Lower lobe of right lung (tissue), 2 donors: ENCODE measurements around the gene GPR155. TPM values are rescaled to one million over a fixed set of nuclear protein-coding genes. Genes with fewer than 3 reads are reported as not detected.

Experiments used
- ATAC-seq, 2 donors: fragments of 200-7000 bp; cut with Tn5 transposase; one replicate each; pipeline ENCODE4 v1.9.1; 2020 to 2022; ENCODE audit warnings: mild to moderate bottlenecking in 2 of 2, moderate library complexity in 2 of 2
- DNase-seq: peaks from one replicate; pipeline ENCODE4 v3.0.0-alpha.2; 2020
- H3K27ac ChIP-seq: fragments of 200-600 bp; one replicate; pipeline ENCODE4 v1.8.0; 2022
- H3K27me3 ChIP-seq: fragments of 200-600 bp; one replicate; pipeline ENCODE4 v1.8.0; 2022; ENCODE audit warnings: low read depth
- H3K36me3 ChIP-seq: fragments of 200-600 bp; one replicate; pipeline ENCODE4 v1.8.0; 2022; ENCODE audit warnings: mild to moderate bottlenecking
- H3K4me1 ChIP-seq: fragments of 200-600 bp; one replicate; pipeline ENCODE4 v1.8.0; 2022
- H3K4me3 ChIP-seq: fragments of 200-600 bp; one replicate; pipeline ENCODE4 v1.8.0; 2022; ENCODE audit warnings: mild to moderate bottlenecking
- H3K9me3 ChIP-seq: fragments of 200-600 bp; one replicate; pipeline ENCODE4 v1.8.0; 2022
- intact Hi-C: fragments of 100-400 bp; cut with DNase I; formaldehyde crosslinking; loops from one replicate; pipeline ENCODE4 v1.11.0; 2022
- total RNA-seq: library from RNA; stranded (reverse); fragmentation: NEBNext Ultra II Directional; extraction: Animal tissue kit (Norgen Biotek cat#: 25700); gene quantifications from one replicate; pipeline ENCODE4 v1.2.1, GENCODE V29; 2021
- TF ChIP-seq, protein P1 (sequence below): fragments of 200-600 bp; IDR thresholded peaks from one replicate; pipeline ENCODE4 v1.8.0; 2022; ENCODE audit warnings: antibody characterized with exemption, mild to moderate bottlenecking
- donor health status: DM: no; HTN: yes; CAD: no; lungs with severe emphysema.

The GPR155 gene
- total RNA-seq, 1 donor from 2014 or later: 6.2 TPM

DNA sequence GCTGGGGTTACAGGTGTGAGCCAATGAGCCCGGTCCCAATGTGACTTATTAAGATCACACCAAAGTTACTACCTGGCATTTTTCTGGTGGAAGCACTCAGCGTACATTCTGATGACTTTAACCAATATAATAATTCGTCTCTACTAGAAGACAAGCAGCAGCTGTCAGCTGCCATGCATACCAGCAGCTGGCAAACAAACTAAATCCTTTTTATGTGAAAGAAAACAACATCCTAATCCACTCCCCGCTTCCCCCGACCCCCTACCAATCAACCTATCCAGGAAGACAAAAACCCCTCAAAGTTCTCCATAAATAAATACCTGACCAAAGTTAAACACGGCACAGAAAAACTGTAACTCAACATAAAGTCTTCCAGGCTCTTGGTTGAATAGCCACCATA, 42.1 kb downstream of the GPR155 start:
- TF ChIP-seq, protein P1, sequence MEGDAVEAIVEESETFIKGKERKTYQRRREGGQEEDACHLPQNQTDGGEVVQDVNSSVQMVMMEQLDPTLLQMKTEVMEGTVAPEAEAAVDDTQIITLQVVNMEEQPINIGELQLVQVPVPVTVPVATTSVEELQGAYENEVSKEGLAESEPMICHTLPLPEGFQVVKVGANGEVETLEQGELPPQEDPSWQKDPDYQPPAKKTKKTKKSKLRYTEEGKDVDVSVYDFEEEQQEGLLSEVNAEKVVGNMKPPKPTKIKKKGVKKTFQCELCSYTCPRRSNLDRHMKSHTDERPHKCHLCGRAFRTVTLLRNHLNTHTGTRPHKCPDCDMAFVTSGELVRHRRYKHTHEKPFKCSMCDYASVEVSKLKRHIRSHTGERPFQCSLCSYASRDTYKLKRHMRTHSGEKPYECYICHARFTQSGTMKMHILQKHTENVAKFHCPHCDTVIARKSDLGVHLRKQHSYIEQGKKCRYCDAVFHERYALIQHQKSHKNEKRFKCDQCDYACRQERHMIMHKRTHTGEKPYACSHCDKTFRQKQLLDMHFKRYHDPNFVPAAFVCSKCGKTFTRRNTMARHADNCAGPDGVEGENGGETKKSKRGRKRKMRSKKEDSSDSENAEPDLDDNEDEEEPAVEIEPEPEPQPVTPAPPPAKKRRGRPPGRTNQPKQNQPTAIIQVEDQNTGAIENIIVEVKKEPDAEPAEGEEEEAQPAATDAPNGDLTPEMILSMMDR: no peak

GRCh38 chr2:174442546-174443510, 44.0 kb downstream of the GPR155 start:
- Histone ChIP-seq H3K27ac (no peak overlapping the region), H3K36me3 (peaks cover 12% of the 10 kb centered on the region), H3K4me1 (no peaks in the 10 kb centered on the region), H3K4me3 (no peak overlapping the region), H3K9me3 (no peaks in the 10 kb centered on the region), H3K27me3 (no peaks in the 10 kb centered on the region)
- intact Hi-C loops: no loop called here
- ATAC-seq: no peak
- no peak for DNase-seq
- TF ChIP-seq, protein P1: no peak

More for the DNA sequence above, 42.1 kb downstream of the GPR155 start:
- DNase-seq: no peak
- no peaks in the 10 kb centered on the region for H3K27me3 ChIP-seq
- no peaks in the 10 kb centered on the region for H3K4me1 ChIP-seq
- peaks cover 15% of the 10 kb centered on the region for H3K36me3 ChIP-seq
- H3K9me3 ChIP-seq: no peaks in the 10 kb centered on the region
- no peak for ATAC-seq
- intact Hi-C loops: no loop called here
- H3K27ac ChIP-seq: no peak overlapping the region
- H3K4me3 ChIP-seq: no peak overlapping the region

- Histone ChIP-seq H3K4me1 (no peaks in the 10 kb centered on the region), H3K4me3 (no peak overlapping the region), H3K27ac (no peak overlapping the region), H3K9me3 (no peaks in the 10 kb centered on the region), H3K36me3 (peaks cover 22% of the 10 kb centered on the region), H3K27me3 (no peaks in the 10 kb centered on the region)
- no peak for ATAC-seq
- no peak for DNase-seq
- TF ChIP-seq, protein P1: no peak
- intact Hi-C loops: no loop called here
Observed at GRCh38 chr2:174439950-174440349, 46.9 kb downstream of the GPR155 start.

GRCh38 chr2:174439323-174439722, 47.5 kb downstream of the GPR155 start:
- H3K4me3 ChIP-seq: no peak overlapping the region
- H3K36me3 ChIP-seq: peaks cover 22% of the 10 kb centered on the region
- no peaks in the 10 kb centered on the region for H3K9me3 ChIP-seq
- H3K27ac ChIP-seq: no peak overlapping the region
- intact Hi-C loops: no loop called here
- ATAC-seq: no peak
- no peak for DNase-seq
- H3K27me3 ChIP-seq: no peaks in the 10 kb centered on the region
- H3K4me1 ChIP-seq: no peaks in the 10 kb centered on the region
- TF ChIP-seq, protein P1: no peak

- DNase-seq (no peak), ATAC-seq (no peak)
- TF ChIP-seq, protein P1: no peak
- Histone ChIP-seq H3K27ac (no peak overlapping the region), H3K9me3 (no peaks in the 10 kb centered on the region), H3K4me1 (no peaks in the 10 kb centered on the region), H3K4me3 (no peak overlapping the region), H3K36me3 (peaks cover 22% of the 10 kb centered on the region), H3K27me3 (no peaks in the 10 kb centered on the region)
- intact Hi-C loops: no loop called here
Observed at GRCh38 chr2:174438146-174438886, 48.5 kb downstream of the GPR155 start.
